ENCODE results near the gene SURF4.
"Not testable (repeated sequence)": the region's sequence is repeated elsewhere in the genome, so short reads cannot be mapped to it uniquely, and the experiment has no call there.

Gene SURF4

DNA sequence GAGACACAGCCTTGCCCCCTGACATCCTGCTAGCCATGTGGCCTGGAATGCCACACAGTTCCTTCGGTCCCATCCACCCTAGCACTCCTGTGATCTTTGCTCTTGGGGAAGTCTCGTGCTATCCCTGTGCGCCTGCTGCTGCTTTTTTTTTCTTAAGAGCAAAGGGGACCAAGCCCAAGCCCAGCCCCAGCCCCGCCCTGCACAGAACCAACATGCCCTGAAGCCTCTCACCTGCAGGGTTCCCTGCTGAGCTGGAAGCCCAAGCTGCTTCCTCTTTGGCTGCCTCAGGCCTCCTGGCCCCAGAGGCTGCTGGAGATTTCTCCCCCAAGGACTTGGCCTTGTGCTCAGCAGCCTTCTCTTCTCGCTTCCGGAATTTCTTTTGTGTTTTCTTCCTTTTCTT, 41.7 kb downstream of the SURF4 start:
- DNase-seq (ENCODE audit: low read depth), result no peak

DNA sequence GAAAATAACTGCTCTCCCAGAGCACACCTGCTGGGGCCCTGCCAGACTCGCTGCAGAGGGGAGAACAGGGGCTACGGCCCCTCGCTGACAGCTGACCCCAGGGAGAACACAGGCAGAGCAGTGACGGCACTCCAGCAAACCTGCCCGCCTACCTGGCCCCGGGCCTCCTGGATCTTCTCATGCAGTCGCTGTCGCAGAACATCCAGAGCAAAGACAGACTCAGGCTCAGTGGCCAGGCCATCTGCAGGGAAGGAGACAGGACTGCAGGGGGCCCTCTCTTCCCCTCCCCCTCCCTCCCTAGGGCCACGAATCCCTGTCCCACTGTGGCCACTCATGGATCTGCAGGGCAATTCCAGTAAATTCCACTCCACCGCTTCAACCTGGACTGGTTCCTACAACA, 42.3 kb downstream of the SURF4 start:
- DNase-seq (ENCODE audit: low read depth), result no peak

DNA sequence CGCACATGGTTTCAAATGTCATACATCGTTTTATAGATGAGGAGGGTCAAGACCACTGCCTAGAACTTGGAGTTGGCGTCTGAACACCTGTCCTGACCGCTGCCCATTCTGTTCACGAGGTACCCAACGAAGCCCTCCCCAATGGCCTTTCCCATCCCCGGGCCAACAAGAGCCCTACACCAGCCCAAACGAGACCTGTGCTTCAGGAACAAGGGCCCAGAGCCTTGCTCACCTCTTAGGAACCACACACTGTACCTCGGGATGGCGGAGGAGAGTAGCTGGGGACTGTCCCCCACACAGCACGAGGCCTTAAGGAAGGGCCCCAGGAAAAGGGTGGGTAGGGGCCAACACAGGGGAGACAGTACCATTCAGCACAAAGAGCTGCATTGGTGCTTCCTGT, 42.8 kb downstream of the SURF4 start:
- no peak for DNase-seq (ENCODE audit: low read depth)

DNA sequence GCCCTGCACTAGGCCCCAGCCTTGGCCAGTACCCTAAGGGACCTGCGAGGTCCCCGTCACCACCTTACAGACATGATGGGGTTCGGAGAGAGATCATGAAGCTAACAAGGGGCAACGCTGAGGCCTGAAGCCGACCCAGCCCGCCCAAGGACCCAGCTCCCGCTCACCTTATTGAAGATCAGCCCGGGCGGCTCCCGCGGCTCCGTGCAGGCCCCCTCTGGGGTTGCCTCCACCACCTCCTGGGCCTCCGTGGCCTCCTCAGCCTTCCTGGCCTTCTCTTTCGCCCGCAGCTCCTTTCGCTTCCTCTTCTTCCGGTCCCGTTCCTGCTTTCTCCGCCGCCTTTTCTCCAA, 43.5 kb downstream of the SURF4 start:
- DNase-seq (ENCODE audit: low read depth), result no peak

DNA sequence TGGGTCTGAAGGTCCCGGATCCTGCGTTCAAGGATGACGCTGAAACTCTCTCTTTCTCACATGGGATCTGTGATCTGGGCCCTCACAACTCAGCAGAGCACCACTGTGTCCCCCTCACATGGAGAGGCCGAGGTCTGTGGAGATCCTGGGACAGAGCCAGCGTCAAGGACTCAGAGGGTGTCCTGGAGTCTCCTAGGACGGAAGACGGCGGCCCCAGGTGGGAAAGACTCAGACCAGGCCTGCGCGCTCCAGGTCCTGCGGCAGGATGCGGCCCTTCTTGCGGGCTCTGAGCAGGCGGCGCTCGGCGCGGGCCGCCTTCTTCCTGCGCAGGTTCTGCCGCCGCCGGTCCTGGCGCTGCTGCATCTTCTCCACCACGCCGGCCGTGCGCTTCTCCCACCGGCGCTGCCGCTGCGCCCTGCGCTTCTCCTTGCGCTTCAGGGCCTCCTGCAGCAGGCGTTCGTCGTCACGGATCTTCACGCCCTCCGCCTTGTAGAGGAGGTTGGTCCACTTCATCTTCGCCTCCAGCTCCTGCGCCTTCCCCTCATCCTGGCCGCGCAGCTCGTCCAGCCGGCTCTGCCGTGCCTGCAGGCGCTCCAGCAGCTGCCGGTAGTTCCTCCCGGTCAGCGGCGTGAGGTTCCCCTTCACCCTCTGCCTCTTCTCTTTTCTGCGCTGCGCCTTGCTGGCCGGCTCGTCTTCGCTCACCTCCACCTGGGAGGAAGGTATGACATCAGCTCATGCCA, 44.0 kb downstream of the SURF4 start:
- DNase-seq (ENCODE audit: low read depth), result no peak

DNA sequence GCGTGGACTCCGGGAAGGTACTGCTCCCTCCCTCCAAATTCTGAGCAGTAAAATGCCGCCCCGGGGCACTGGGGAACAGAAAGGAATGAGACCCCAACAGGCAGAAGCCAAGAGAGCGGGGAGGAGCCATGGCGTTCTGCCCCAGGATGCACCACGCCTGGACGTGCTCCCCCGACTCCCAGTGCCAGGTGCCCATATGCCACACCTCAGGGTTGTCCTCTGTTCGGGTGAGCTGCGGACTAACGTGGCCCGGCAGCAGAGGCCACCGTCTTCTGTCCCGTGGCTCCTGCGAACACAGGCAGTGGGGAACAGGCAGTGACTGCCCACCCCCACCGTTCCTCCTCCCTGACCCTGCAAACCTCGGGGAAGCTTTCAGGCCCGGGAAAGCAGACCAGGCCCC, 44.6 kb downstream of the SURF4 start:
- no peak for DNase-seq (ENCODE audit: low read depth)

DNA sequence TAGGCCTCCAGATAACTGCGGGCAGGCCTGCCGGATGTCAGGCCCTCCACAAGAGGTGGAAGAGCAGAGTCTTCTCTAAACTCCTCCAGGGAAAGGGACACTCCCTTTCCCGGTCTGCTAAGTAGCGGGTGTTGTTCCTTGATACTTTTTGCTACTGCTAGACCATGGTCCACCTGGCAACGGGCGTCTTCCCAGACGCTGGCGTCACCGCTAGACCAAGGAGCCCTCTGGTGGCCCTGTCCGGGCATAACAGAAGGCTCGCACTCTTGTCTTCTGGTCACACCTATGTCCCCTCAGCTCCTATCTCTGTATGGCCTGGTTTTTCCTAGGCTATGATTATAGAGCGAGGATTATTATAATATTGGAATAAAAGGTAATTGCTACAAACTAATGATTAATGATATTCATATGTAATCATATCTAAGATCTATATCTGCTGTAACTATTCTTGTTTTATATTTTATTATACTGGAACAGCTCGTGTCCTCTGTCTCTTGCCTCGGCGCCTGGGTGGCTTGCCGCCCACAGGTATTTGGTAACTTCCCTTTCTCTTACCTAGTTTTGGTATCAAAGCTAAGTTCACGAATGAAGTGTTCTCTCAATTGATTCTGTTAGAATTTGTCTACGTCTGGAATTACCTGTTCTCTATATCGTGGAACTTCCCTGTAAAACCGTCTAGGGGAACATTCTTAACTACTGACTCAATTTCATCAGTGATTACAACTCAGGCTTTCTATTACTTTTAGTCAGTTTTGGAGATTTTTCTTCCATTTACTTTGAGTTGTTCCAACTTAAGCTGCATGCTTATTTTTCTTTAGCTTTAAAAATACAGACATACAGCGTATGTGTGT, 46.3 kb downstream of the SURF4 start:
- not testable (repeated sequence) for DNase-seq (ENCODE audit: low read depth)

DNA sequence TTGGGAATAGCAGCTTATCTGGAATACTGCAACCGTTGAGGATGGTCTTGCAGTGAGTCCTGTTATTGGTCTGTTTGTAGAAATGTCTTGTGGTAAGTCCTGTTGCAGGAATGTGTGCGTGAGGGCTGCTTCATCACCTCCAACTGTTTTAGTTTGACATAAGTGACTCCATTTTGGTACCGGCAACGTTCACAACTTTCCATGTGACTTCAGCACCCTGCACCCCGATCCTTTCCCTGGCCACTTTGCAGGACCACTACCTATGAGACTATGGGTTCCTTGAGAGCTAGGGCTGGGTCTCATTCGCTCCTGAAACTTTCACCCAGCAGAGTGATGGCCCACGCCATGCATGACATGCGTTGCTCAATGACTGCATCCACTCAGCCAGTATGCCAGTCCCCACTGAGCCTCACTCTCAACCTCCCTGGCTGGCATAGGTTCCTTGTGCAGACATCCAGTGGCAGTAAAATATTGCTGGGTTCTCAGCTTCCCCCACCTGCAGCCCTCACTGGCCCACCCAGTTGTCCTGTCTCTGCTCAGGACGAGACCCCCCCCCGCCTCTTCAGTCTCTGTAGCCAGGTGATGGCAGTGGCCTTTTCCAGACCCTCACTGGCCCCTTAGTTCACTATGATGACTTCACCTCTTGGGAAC, 47.9 kb downstream of the SURF4 start:
- DNase-seq (ENCODE audit: low read depth), result no peak

DNA sequence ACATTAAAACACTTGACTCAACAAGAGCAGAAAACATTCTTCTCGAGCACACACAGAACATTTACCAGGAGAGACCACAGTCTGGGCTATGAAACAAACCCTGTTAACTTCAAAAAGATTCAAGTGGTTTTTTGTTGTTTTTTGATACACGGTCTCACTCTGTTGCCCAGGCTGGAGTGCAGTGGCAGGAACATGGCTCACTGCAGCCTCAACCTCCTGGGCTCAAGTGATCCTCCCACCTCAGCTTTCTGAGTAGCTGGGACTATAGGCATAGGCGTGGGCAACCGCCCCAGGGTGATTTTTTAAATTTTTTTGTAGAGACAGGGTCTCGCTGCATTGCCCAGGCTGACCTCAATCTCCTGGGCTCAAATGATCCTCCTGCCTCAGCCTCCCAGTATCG, 48.8 kb downstream of the SURF4 start:
- DNase-seq (ENCODE audit: low read depth), result not testable (repeated sequence)

DNA sequence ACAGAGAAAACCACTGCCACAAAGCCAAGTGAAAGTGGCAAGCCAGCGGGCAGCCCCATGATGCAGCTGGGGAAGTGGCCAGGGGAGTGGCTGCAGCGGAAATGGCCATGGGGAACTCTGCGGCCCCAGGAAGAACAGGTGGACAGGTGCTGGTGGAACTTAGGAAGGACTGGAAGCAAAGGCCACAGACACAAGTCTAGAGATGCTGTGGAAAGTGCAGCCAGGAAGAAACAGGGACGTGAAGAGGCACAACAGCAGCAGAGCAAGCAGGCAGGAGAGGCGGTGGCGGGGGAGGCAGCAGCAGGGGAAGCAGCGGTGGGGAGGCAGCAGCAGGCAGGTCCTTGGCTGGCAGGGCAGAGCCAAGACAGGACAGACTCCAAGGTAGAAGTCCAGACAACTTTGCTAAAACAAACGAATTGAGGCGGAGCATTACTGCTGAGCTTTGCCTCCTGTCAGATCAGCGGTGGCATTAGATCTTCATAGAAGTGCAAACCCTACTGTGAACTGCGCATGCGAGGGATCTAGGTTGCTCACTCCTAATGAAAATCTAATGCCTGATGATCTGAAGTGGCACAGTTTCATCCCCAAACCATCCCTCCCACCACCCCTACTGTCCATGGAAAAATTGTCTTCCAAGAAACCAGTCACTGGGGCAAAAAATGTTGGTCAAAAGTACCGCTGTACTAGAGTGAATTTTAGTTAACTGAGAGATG, 51.7 kb downstream of the SURF4 start:
- no peak for DNase-seq (ENCODE audit: low read depth)

DNA sequence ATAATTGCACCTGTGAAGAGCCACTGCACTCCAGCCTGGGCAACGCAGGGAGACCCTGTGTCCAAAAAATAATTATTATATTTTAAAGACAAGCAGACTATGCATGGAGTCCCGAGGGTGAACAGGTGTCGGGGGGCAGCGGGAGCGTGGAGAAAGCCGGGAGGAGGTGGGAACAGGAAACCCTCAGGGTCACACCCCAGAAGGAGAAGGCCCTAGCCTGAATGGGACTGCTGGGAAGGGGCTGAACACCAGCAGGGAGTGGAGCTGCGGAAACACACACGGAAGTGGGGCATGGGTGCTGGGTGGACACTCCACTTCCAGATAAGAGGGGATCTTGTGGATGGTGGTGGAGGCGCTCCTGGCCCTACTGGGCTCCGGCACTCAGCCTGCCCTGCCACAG, 52.6 kb downstream of the SURF4 start:
- no peak for DNase-seq (ENCODE audit: low read depth)

DNA sequence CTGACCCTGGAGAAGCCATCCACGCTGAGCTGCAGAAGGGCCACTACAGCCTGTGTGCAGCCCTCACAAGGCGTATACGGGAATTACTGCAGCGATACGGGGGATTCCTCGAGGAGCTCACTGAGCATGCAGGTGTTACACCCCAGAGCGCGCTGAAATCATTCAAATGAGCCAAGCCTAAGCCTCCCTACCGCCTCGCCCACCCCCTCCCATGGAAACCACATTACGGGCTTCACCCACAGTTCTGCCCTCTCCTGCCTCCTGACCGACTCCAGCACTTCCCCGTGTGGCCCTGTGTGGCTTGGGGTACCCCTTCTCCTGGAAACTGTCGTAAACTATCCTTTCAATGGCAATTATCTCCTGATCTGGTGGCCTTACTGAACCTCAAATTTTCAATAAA, 53.2 kb downstream of the SURF4 start:
- no peak for DNase-seq (ENCODE audit: low read depth)

DNA sequence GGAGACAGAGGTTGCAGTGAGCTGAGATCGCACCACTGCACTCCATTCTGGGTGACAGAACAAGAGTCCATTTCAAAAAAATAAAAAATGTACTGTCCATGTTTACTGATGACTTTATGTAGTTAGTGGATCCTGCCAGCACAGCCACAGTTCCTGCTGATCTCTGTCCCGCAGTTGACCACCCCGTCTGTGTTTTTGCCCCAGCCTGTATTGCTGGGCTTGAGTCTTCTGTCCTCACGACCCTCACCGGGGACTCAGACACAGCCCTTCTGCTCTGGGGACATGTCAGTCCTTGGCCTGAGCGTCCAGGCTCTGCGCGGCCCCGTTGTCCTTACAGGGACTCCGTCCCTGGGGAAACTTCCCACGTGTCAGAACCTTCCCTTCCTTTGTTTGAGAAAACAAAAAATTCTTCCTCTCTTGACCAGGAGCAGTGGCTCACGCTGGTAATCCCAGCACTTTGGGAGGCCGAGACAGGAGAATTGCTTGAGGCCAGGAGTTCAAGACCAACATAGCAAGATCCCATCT, 54.4 kb downstream of the SURF4 start:
- no peak for DNase-seq (ENCODE audit: low read depth)

DNA sequence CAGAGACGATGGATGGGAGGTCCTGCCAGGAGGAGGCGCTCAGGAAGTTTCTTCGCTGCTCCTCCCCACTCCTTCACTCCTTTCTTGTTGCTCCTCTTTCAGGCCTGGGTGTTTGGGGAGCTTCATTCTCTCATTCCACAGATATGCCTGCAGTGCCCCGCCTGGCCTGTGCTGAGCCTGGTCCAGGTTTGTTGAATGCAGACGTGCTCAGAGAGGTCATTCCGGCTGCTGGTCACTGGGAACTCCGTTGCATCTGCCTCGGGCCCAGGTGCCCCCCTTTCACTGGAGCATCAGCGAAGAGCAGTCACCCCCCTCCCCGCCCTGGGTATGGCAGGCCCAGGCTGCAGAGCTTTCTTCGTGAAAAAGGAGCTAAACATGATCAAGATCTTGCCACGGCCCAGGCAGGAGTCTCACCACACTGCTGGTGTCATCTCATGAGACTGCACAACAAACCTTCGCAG, 55.4 kb downstream of the SURF4 start:
- DNase-seq (ENCODE audit: low read depth), result no peak

DNA sequence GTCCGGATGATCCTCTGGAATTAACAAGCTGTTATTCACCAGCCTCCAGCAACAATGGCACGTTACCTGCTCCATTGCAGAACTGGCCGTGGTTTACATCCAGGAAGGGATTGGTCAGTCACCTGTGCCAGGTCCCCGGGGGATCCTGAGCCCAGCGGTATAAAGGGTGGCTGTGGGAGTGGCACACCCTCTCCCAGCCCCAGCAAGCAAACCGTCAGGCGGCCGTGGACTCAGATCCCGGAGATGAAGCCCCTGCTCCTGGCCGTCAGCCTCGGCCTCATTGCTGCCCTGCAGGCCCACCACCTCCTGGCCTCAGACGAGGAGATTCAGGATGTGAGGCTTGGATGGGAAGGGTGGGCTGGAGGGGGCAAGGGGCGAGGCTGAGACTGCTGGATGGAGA, 58.3 kb downstream of the SURF4 start:
- not testable (repeated sequence) for DNase-seq (ENCODE audit: low read depth)

DNA sequence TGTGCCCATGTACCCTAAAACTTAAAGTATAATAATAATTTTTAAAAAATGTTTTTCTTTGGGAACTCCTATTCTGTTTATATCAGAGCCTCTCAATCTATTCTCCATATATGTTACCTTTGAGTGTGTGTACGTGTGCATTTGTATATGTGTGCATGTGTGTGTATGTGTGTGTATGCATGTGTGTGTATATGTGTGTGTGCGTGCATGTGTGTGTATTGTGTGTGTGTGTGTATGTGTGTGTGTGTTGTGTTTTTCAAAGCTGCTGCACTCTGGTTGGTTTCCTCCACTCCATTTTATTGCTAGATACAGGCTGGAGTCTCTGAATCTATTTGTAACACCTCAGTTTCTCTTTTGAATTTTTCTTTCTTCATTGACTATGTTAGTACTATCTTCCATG, 59.9 kb downstream of the SURF4 start:
- no peak for DNase-seq (ENCODE audit: low read depth)
